OCI-LY7 (cell line): ENCODE results near the gene PAWR. TPM values are rescaled to one million over a fixed set of nuclear protein-coding genes. Genes with fewer than 3 reads are reported as not detected.

Experiments used
- BruUV-seq: library from RNA; stranded (reverse); fragments of 400-500 nt; replicated peaks from 2 replicates; lab custom pipeline; 2021; lab: Mats Ljungman, UMichigan
- CTCF ChIA-PET: fragments of 300-600 bp; sonication (Branson Sonifier 250); formaldehyde crosslinking; loops from one replicate; lab custom pipeline; 2022; ENCODE audit warnings: antibody characterized with exemption; ENCODE audit not compliant: unreplicated experiment; lab: Charles Lee
- POLR2A ChIA-PET: fragments of 300-600 bp; sonication (Branson Sonifier 250); formaldehyde crosslinking; loops from one replicate; lab custom pipeline; 2022; ENCODE audit warnings: antibody characterized with exemption; lab: Charles Lee
- DNase-seq: peaks from one replicate; pipeline ENCODE4 v3.0.0-alpha.2; 2015; ENCODE audit warnings: low spot score
- H2AFZ ChIP-seq: fragments of 200-600 bp; sonication (generic), shearing (Covaris generic); 2 replicates; pipeline ENCODE4 v1.6.1; 2014; ENCODE audit warnings: mild to moderate bottlenecking, antibody characterized with exemption, low read length, moderate library complexity
- H3K27ac ChIP-seq: fragments of 200-600 bp; sonication (generic); 2 replicates; pipeline ENCODE4 v1.5.1; 2014; ENCODE audit warnings: mixed run types, low read depth, mild to moderate bottlenecking, moderate library complexity, low read length, inconsistent platforms; ENCODE audit not compliant: poor library complexity, severe bottlenecking
- H3K36me3 ChIP-seq: fragments of 200-600 bp; sonication (generic); 2 replicates; pipeline ENCODE4 v1.6.1; 2014; ENCODE audit warnings: mild to moderate bottlenecking, antibody characterized with exemption, low read length, moderate library complexity, mixed read lengths; ENCODE audit not compliant: insufficient read depth
- H3K4me1 ChIP-seq: fragments of 200-600 bp; sonication (generic); 2 replicates; pipeline ENCODE4 v1.5.1; 2014; ENCODE audit warnings: mild to moderate bottlenecking, low read length; ENCODE audit not compliant: insufficient read depth, poor library complexity, severe bottlenecking
- H3K4me2 ChIP-seq: fragments of 200-600 bp; sonication (generic); 2 replicates; pipeline ENCODE4 v1.6.1; 2014; ENCODE audit warnings: mild to moderate bottlenecking, low read length
- H3K4me3 ChIP-seq: fragments of 200-600 bp; sonication (generic); 2 replicates; pipeline ENCODE4 v1.5.1; 2014; ENCODE audit warnings: mild to moderate bottlenecking, low read depth, low read length; ENCODE audit not compliant: poor library complexity, severe bottlenecking
- H3K79me2 ChIP-seq: fragments of 200-600 bp; sonication (generic); 2 replicates; pipeline ENCODE4 v1.6.1; 2016; ENCODE audit warnings: low read depth, mild to moderate bottlenecking, low read length, moderate library complexity, mixed read lengths; ENCODE audit not compliant: insufficient read depth
- H3K9me2 ChIP-seq: fragments of 200-600 bp; sonication (generic); 2 replicates; pipeline ENCODE4 v1.6.1; 2016; ENCODE audit warnings: mild to moderate bottlenecking, low read length, mixed read lengths; ENCODE audit not compliant: insufficient read depth
- H3K9me3 ChIP-seq: fragments of 200-600 bp; sonication (generic); 2 replicates; pipeline ENCODE4 v1.6.1; 2014; ENCODE audit warnings: mild to moderate bottlenecking, mixed run types, low read length, mixed read lengths
- H4K20me1 ChIP-seq: fragments of 200-600 bp; sonication (generic); 2 replicates; pipeline ENCODE4 v1.6.1; 2014; ENCODE audit warnings: mild to moderate bottlenecking, antibody characterized with exemption, low read length, moderate library complexity, mixed read lengths; ENCODE audit not compliant: insufficient read depth
- CTCF ChIP-seq: fragments of 200-600 bp; sonication (generic); conservative IDR thresholded peaks from 2 replicates; pipeline ENCODE4 v1.5.1; 2014; ENCODE audit warnings: mild to moderate bottlenecking, antibody characterized with exemption, low read length, moderate library complexity, mixed read lengths
- EZH2phosphoT487 ChIP-seq: fragments of 200-600 bp; sonication (generic); IDR thresholded peaks from 2 replicates; pipeline ENCODE4 v1.6.1; 2018; ENCODE audit warnings: low read depth, borderline replicate concordance, mild to moderate bottlenecking, mixed run types, antibody characterized with exemption, low read length, moderate library complexity, mixed read lengths
- intact Hi-C: fragments of 100-400 bp; cut with micrococcal nuclease; formaldehyde crosslinking; loops from one replicate; pipeline ENCODE4 v1.10.0; 2022; ENCODE audit not compliant: unreplicated experiment
- total RNA-seq, 2 experiments: library from RNA; depleted of rRNA in 1 of 2; stranded (reverse); fragments of >200 nt in 1 of 2; shearing (Covaris generic) in 1 of 2; gene quantifications; 2 replicates each; pipeline ENCODE4 v1.2.3, GENCODE V29; 2014 to 2022

PAWR gene
- total RNA-seq, 2 experiments from 2014 or later, result 107 to 186 TPM

GRCh38 chr12:79555028-79555925 is 135.5 kb downstream of the PAWR start:
- peak; percentile 70 for TF ChIP-seq CTCF
- TF ChIP-seq EZH2phosphoT487, result no peak
- no peak overlapping the region for H3K4me3 ChIP-seq
- H3K9me2 ChIP-seq, result no peaks in the 10 kb centered on the region
- H3K79me2 ChIP-seq, result no peaks in the 10 kb centered on the region
- H3K36me3 ChIP-seq, result peaks cover 36% of the 10 kb centered on the region
- no peak overlapping the region for H3K4me2 ChIP-seq
- POLR2A ChIA-PET, result no interaction called here
- peak; percentile 31 for DNase-seq
- no peaks in the 10 kb centered on the region for H3K9me3 ChIP-seq
- intact Hi-C loops, result no loop called here
- H4K20me1 ChIP-seq, result no peaks in the 10 kb centered on the region
- CTCF ChIA-PET, result no interaction called here
- BruUV-seq, result no TSS peak
- H3K27ac ChIP-seq, result no peak overlapping the region
- H3K4me1 ChIP-seq, result no peaks in the 10 kb centered on the region
- no peak overlapping the region for H2AFZ ChIP-seq

- Histone ChIP-seq H3K27ac (no peak overlapping the region), H3K4me3 (no peak overlapping the region), H3K9me2 (no peaks in the 10 kb centered on the region), H3K9me3 (no peaks in the 10 kb centered on the region), H3K79me2 (no peaks in the 10 kb centered on the region), H3K4me2 (no peak overlapping the region), H4K20me1 (no peaks in the 10 kb centered on the region), H3K4me1 (no peaks in the 10 kb centered on the region), H2AFZ (no peak overlapping the region), H3K36me3 (peaks cover 36% of the 10 kb centered on the region)
- POLR2A ChIA-PET, result no interaction called here
- no TSS peak for BruUV-seq
- intact Hi-C loops, result no loop called here
- TF ChIP-seq CTCF (no peak), EZH2phosphoT487 (no peak)
- no peak for DNase-seq
- CTCF ChIA-PET, result no interaction called here
Measured at GRCh38 chr12:79553863-79554574, 136.7 kb downstream of the PAWR start.

GRCh38 chr12:79552192-79552591 is 138.6 kb downstream of the PAWR start:
- Histone ChIP-seq H4K20me1 (no peaks in the 10 kb centered on the region), H3K9me3 (no peaks in the 10 kb centered on the region), H2AFZ (no peak overlapping the region), H3K27ac (no peak overlapping the region), H3K79me2 (no peaks in the 10 kb centered on the region), H3K9me2 (no peaks in the 10 kb centered on the region), H3K36me3 (peaks cover 31% of the 10 kb centered on the region), H3K4me3 (no peak overlapping the region), H3K4me1 (no peaks in the 10 kb centered on the region), H3K4me2 (no peak overlapping the region)
- no peak for DNase-seq
- ChIA-PET POLR2A (no interaction called here), CTCF (no interaction called here)
- intact Hi-C loops, result no loop called here
- TF ChIP-seq CTCF (no peak), EZH2phosphoT487 (no peak)
- BruUV-seq, result no TSS peak
